Immature natural killer cell (primary cell): Measurements from ENCODE around the gene OR56B4. TPM values are rescaled to one million over a fixed set of nuclear protein-coding genes. Genes with fewer than 3 reads are reported as not detected.
"Not testable (repeated sequence)": the region's sequence is repeated elsewhere in the genome, so short reads cannot be mapped to it uniquely, and the experiment has no call there.

Experiments used
- DNase-seq, 3 donors: peaks; one replicate each; pipeline ENCODE4 v3.0.0; 2022; ENCODE audit warnings: mixed read lengths in 1 of 3
- H3K27ac Mint-ChIP-seq, 6 donors: one replicate each; pipeline ENCODE4 v1.8.0; 2020; ENCODE audit warnings: mixed read lengths in 6 of 6, mild to moderate bottlenecking in 5 of 6, inconsistent platforms in 4 of 6, moderate library complexity in 3 of 6
- H3K27me3 Mint-ChIP-seq, 3 donors: one replicate each; pipeline ENCODE4 v1.8.0; 2020 to 2021; ENCODE audit warnings: low read depth in 3 of 3, mild to moderate bottlenecking in 3 of 3, mixed read lengths in 3 of 3, moderate library complexity in 3 of 3, inconsistent platforms in 1 of 3
- H3K36me3 Mint-ChIP-seq, 3 donors: one replicate each; pipeline ENCODE4 v1.8.0; 2020; ENCODE audit warnings: mixed read lengths in 3 of 3, inconsistent platforms in 2 of 3, mild to moderate bottlenecking in 2 of 3
- H3K4me1 Mint-ChIP-seq, 2 donors: one replicate each; pipeline ENCODE4 v1.8.0; 2020; ENCODE audit warnings: inconsistent platforms in 2 of 2, mild to moderate bottlenecking in 2 of 2, mixed read lengths in 2 of 2, moderate library complexity in 1 of 2
- H3K4me3 Mint-ChIP-seq, 5 donors: one replicate each; pipeline ENCODE4 v1.8.0; 2020; ENCODE audit warnings: mild to moderate bottlenecking in 5 of 5, mixed read lengths in 5 of 5, inconsistent platforms in 3 of 5, moderate library complexity in 3 of 5
- H3K9me3 Mint-ChIP-seq, 6 donors: one replicate each; pipeline ENCODE4 v1.8.0; 2020; ENCODE audit warnings: mild to moderate bottlenecking in 6 of 6, mixed read lengths in 6 of 6, inconsistent platforms in 4 of 6, moderate library complexity in 3 of 6
- polyA plus RNA-seq, 3 donors: library from polyadenylated mRNA; unstranded; fragments of 300-500 nt; fragmentation: Illumina TruSeq; gene quantifications; one replicate each; pipeline ENCODE4 v1.2.3, GENCODE V29; 2021

Gene OR56B4
- polyA plus RNA-seq, 3 donors from 2014 or later = 0.18 TPM; not detected in 2

- Mint-ChIP-seq H3K4me1 (no peaks in the 10 kb centered on the region), H3K36me3 (peaks cover 0 to 4% (median 3%) of the 10 kb centered on the region in 3 donors), H3K27ac (no peak overlapping the region), H3K27me3 (peaks cover 2 to 11% (median 2%) of the 10 kb centered on the region in 3 donors), H3K4me3 (no peak overlapping the region), H3K9me3 (peaks cover 0 to 2% (median 0%) of the 10 kb centered on the region in 6 donors)
- DNase-seq = no peak
These were observed 4.2 kb downstream of the OR56B4 start for GRCh38 chr11:6111673-6112072.

- DNase-seq = no peak
- peaks cover under 1 to 9% (median 2%) of the 10 kb centered on the region in 3 donors for H3K27me3 Mint-ChIP-seq
- peaks cover 0 to 12% (median 6%) of the 10 kb centered on the region in 6 donors for H3K9me3 Mint-ChIP-seq
- H3K27ac Mint-ChIP-seq = no peak overlapping the region
- peaks cover 0 to 7% (median 0%) of the 10 kb centered on the region in 3 donors for H3K36me3 Mint-ChIP-seq
- H3K4me1 Mint-ChIP-seq = no peaks in the 10 kb centered on the region
- H3K4me3 Mint-ChIP-seq = no peak overlapping the region
These were observed 9.2 kb downstream of the OR56B4 start for GRCh38 chr11:6116638-6117037.

- DNase-seq = no peak
- H3K27ac Mint-ChIP-seq = no peak overlapping the region
- H3K9me3 Mint-ChIP-seq = peaks cover 0 to 2% (median 0%) of the 10 kb centered on the region in 6 donors
- H3K27me3 Mint-ChIP-seq = peaks cover 0 to 3% (median 0%) of the 10 kb centered on the region in 3 donors
- H3K4me3 Mint-ChIP-seq = no peak overlapping the region
- no peaks in the 10 kb centered on the region for H3K36me3 Mint-ChIP-seq
- no peaks in the 10 kb centered on the region for H3K4me1 Mint-ChIP-seq
These were observed 16.8 kb downstream of the OR56B4 start for GRCh38 chr11:6124245-6124644.

- peaks cover 0 to 2% (median 0%) of the 10 kb centered on the region in 3 donors for H3K27me3 Mint-ChIP-seq
- H3K4me3 Mint-ChIP-seq = no peak overlapping the region
- no peak for DNase-seq
- H3K27ac Mint-ChIP-seq = no peak overlapping the region
- peaks cover 0 to 4% (median 0%) of the 10 kb centered on the region in 3 donors for H3K36me3 Mint-ChIP-seq
- H3K4me1 Mint-ChIP-seq = no peaks in the 10 kb centered on the region
- H3K9me3 Mint-ChIP-seq = no peaks in the 10 kb centered on the region
These were observed 20.4 kb downstream of the OR56B4 start for GRCh38 chr11:6127881-6128280.

- H3K27me3 Mint-ChIP-seq = peaks cover 0 to 2% (median 0%) of the 10 kb centered on the region in 3 donors
These were observed 21.5 kb downstream of the OR56B4 start for GRCh38 chr11:6129011-6129410.

GRCh38 chr11:6129635-6130034 is 22.2 kb downstream of the OR56B4 start:
- DNase-seq = no peak
- Mint-ChIP-seq H3K9me3 (no peaks in the 10 kb centered on the region), H3K4me1 (no peaks in the 10 kb centered on the region)

More at GRCh38 chr11:6129011-6129410, 21.5 kb downstream of the OR56B4 start:
- Mint-ChIP-seq H3K27ac (no peak overlapping the region), H3K36me3 (peaks cover 0 to 7% (median 0%) of the 10 kb centered on the region in 3 donors), H3K4me3 (no peak overlapping the region), H3K9me3 (no peaks in the 10 kb centered on the region), H3K4me1 (no peaks in the 10 kb centered on the region)
- DNase-seq = no peak

GRCh38 chr11:6132431-6132830 is 24.9 kb downstream of the OR56B4 start:
- no peak for DNase-seq
- Mint-ChIP-seq H3K27me3 (peaks cover 0 to 2% (median 0%) of the 10 kb centered on the region in 3 donors), H3K36me3 (peaks cover 0 to 7% (median 0%) of the 10 kb centered on the region in 3 donors), H3K27ac (no peak overlapping the region), H3K4me1 (no peaks in the 10 kb centered on the region), H3K9me3 (no peaks in the 10 kb centered on the region), H3K4me3 (no peak overlapping the region)

More at GRCh38 chr11:6129635-6130034, 22.2 kb downstream of the OR56B4 start:
- no peak overlapping the region for H3K4me3 Mint-ChIP-seq
- peaks cover 0 to 2% (median 0%) of the 10 kb centered on the region in 3 donors for H3K27me3 Mint-ChIP-seq
- no peak overlapping the region for H3K27ac Mint-ChIP-seq
- peaks cover 0 to 7% (median 0%) of the 10 kb centered on the region in 3 donors for H3K36me3 Mint-ChIP-seq

- peaks cover 2 to 12% (median 3%) of the 10 kb centered on the region in 3 donors for H3K27me3 Mint-ChIP-seq
- not testable (repeated sequence) for H3K27ac Mint-ChIP-seq, H3K36me3 Mint-ChIP-seq, H3K4me3 Mint-ChIP-seq, H3K9me3 Mint-ChIP-seq, DNase-seq, H3K4me1 Mint-ChIP-seq
These were observed 28.5 kb downstream of the OR56B4 start for GRCh38 chr11:6135936-6136335.

GRCh38 chr11:6142936-6143335 is 35.5 kb downstream of the OR56B4 start:
- no peak overlapping the region for H3K4me3 Mint-ChIP-seq
- H3K4me1 Mint-ChIP-seq = no peaks in the 10 kb centered on the region
- H3K36me3 Mint-ChIP-seq = peaks cover 0 to 4% (median 4%) of the 10 kb centered on the region in 3 donors
- no peaks in the 10 kb centered on the region for H3K9me3 Mint-ChIP-seq
- H3K27me3 Mint-ChIP-seq = peaks cover 0 to 11% (median 5%) of the 10 kb centered on the region in 3 donors
- no peak for DNase-seq
- H3K27ac Mint-ChIP-seq = no peak overlapping the region

- not testable (repeated sequence) for H3K4me3 Mint-ChIP-seq, H3K36me3 Mint-ChIP-seq, H3K4me1 Mint-ChIP-seq, H3K27me3 Mint-ChIP-seq, DNase-seq, H3K27ac Mint-ChIP-seq, H3K9me3 Mint-ChIP-seq
These were observed 36.3 kb downstream of the OR56B4 start for GRCh38 chr11:6143737-6144136.

- Mint-ChIP-seq H3K36me3 (no peaks in the 10 kb centered on the region), H3K27ac (no peak overlapping the region), H3K4me3 (no peak overlapping the region), H3K4me1 (no peaks in the 10 kb centered on the region), H3K27me3 (peaks cover 0 to 11% (median 0%) of the 10 kb centered on the region in 3 donors), H3K9me3 (peaks cover 0 to 6% (median 0%) of the 10 kb centered on the region in 6 donors)
- DNase-seq = no peak
These were observed 43.6 kb downstream of the OR56B4 start for GRCh38 chr11:6151117-6151516.

GRCh38 chr11:6152126-6152525 is 44.6 kb downstream of the OR56B4 start:
- H3K9me3 Mint-ChIP-seq = peaks cover 0 to 6% (median 0%) of the 10 kb centered on the region in 6 donors
- no peaks in the 10 kb centered on the region for H3K4me1 Mint-ChIP-seq
- H3K27ac Mint-ChIP-seq = no peak overlapping the region
- DNase-seq = no peak
- no peaks in the 10 kb centered on the region for H3K36me3 Mint-ChIP-seq
- no peak overlapping the region for H3K4me3 Mint-ChIP-seq
- H3K27me3 Mint-ChIP-seq = peaks cover 0 to 11% (median 3%) of the 10 kb centered on the region in 3 donors

GRCh38 chr11:6156628-6157359 is 49.3 kb downstream of the OR56B4 start:
- no peak for DNase-seq
- H3K27ac Mint-ChIP-seq = no peak overlapping the region
- H3K27me3 Mint-ChIP-seq = peaks cover 0 to 10% (median 4%) of the 10 kb centered on the region in 3 donors
- H3K4me3 Mint-ChIP-seq = no peak overlapping the region
- H3K4me1 Mint-ChIP-seq = no peaks in the 10 kb centered on the region
- H3K9me3 Mint-ChIP-seq = peaks cover 0 to 2% (median 0%) of the 10 kb centered on the region in 6 donors
- H3K36me3 Mint-ChIP-seq = no peaks in the 10 kb centered on the region
